Measurements from ENCODE around the gene FNDC3A.

- TF ChIP-seq CTCF (conservative IDR thresholded peaks at IDR 0.05) (no peak), EZH2 (IDR thresholded peaks at IDR 0.05; ENCODE audit: low read depth) (no peak)
Observed at GRCh38 chr13:49063497-49063896, 87.8 kb downstream of the FNDC3A start.

Measured in PC-9 (cell line).